NK-92 (cell line): Measurements from ENCODE around the gene SEMA6C.

Experiments used
- DNase-seq: peaks from one replicate; lab custom pipeline; 2025; ENCODE audit not compliant: unreplicated experiment; lab: John Stamatoyannopoulos, UW

Gene SEMA6C

GRCh38 chr1:151164732-151165280, 18.4 kb upstream of the SEMA6C start:
- DNase-seq: no peak

DNA sequence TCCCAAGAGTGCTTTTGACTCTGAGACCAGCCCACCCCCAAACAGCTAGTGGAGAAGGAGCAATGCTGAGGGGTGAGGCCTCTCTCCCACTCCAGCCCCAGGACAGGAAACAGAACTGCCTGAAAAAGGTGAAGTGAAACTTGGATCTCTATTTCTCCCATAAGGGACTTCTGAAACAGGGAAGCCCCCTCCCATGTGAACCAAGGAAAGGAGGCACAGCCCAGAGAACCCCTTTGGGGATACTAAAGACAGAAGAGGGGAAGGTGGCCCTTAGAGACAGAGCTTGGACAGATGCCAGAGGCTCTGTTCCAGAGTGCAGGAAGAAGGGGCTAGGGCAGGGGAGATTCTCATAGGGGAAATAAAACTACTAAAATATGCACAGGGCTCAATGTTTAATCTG, 12.9 kb upstream of the SEMA6C start:
- no peak for DNase-seq

DNA sequence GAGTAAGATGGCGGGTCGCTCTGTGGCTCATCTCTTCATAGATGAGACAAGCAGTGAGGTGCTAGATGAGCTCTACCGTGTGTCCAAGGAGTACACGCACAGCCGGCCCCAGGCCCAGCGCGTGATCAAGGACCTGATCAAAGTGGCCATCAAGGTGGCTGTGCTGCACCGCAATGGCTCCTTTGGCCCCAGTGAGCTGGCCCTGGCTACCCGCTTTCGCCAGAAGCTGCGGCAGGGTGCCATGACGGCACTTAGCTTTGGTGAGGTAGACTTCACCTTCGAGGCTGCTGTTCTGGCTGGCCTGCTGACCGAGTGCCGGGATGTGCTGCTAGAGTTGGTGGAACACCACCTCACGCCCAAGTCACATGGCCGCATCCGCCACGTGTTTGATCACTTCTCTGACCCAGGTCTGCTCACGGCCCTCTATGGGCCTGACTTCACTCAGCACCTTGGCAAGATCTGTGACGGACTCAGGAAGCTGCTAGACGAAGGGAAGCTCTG, 12.4 kb upstream of the SEMA6C start:
- DNase-seq: no peak

DNA sequence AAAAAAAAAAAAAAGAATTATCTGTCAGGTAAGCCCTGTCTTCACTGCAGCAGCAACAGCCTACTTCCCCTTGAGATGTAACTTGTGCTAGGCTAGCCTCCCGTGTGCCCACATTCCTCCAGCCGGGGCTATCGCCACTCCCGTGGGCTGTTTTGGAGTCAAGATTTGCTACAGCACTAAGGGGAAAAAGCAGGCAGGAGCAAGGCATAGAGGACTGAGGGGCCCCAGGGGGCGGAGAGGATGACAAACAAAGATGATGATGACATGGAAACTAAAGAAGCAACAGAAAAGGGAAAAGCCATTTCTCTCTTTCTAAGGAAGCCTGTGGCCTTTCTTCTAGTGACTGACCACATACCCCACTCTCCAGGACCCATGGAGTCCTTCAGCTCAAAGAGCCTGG, 11.9 kb upstream of the SEMA6C start:
- no peak for DNase-seq

- no peak for DNase-seq
Observed at GRCh38 chr1:151157067-151157531, 10.7 kb upstream of the SEMA6C start.

- DNase-seq: no peak
Observed at GRCh38 chr1:151156515-151156819, 10.0 kb upstream of the SEMA6C start, which contains the start of gene TNFAIP8L2. TSS of gene TNFAIP8L2 (plus strand) at chr1:151156649. CDS start at chr1:151158698, 2,049 bp downstream.

DNA sequence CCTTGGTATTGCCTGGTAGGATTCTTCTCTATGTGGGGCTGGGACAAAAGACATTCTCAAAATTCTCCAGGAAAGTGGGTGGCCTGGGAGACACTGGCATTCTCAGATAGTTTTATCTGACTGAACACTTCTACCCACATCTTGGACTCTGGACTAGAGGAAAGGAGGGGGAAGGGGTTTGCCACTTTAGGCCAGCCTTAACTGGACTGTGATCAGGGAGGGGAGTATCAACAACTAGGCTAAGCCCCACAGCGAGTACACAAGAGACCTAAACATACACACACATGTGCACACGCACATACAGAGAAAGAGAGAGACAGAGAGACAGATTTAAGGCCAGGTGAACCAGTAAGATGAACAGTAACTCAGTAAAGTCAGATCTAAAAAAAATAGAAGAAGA, 1.2 kb upstream of the SEMA6C start:
- DNase-seq: no peak

- DNase-seq: no peak
Observed at GRCh38 chr1:151147132-151147503, 687 bp upstream of the SEMA6C start.

- no peak for DNase-seq
Observed at GRCh38 chr1:151146072-151146411, 389 bp downstream of the SEMA6C start.

- no peak for DNase-seq
Observed at GRCh38 chr1:151145304-151146071, 943 bp downstream of the SEMA6C start.

- no peak for DNase-seq
Observed at GRCh38 chr1:151144474-151145303, 1.7 kb downstream of the SEMA6C start.

- no peak for DNase-seq
Observed at GRCh38 chr1:151143986-151144385, 2.4 kb downstream of the SEMA6C start.

DNA sequence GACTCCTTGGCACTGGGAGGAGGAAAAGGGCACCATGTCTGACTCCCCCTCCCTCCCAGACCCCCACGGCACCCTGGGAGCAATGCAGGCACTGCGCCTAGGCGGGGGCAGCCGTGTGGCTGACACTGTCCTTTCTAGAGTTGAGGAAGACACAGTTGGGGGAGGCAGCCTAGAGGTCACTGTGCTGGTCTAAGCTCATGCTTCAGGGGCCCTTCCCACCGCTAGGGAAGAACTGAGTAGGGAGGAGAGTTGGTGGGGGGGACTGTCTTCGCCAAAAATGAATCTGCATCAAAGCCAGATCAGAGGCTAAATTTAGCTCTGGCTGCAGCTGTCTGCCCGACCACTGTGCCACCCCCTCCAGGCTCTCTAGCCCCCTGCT, 3.4 kb downstream of the SEMA6C start:
- no peak for DNase-seq

DNA sequence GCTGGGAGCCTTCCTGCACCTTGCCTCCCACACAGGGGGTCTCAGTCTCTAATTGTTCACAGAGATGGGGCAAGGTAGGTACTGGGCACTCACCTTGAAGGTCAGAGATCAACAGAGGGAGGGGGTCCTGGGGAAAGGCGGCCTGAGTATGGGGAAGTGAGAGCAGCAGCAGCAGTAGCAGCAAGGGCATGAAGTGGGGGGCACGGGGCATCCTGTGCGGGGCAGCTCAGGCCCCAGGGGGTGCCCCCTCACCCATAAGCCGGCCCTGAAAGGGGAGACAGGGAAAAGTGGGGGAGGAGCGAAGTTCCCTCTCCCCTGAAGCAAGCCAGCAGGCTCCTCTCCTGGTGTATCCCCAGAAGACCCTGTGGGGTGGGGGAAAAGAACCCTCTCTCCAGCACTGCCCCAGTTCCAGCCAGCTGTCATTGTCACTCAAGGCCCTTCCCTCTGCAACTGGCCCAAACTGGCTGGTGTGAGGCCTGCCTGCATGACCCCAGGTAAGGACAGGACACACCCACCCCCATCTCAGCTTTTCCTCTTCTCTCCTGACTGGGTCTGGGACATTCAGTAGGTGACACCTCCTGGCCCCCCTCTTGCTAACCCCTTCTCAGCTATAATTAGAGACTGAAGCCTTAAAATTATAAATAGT, 3.9 kb downstream of the SEMA6C start:
- DNase-seq: no peak

- no peak for DNase-seq
Observed at GRCh38 chr1:151137789-151138188, 8.6 kb downstream of the SEMA6C start.

DNA sequence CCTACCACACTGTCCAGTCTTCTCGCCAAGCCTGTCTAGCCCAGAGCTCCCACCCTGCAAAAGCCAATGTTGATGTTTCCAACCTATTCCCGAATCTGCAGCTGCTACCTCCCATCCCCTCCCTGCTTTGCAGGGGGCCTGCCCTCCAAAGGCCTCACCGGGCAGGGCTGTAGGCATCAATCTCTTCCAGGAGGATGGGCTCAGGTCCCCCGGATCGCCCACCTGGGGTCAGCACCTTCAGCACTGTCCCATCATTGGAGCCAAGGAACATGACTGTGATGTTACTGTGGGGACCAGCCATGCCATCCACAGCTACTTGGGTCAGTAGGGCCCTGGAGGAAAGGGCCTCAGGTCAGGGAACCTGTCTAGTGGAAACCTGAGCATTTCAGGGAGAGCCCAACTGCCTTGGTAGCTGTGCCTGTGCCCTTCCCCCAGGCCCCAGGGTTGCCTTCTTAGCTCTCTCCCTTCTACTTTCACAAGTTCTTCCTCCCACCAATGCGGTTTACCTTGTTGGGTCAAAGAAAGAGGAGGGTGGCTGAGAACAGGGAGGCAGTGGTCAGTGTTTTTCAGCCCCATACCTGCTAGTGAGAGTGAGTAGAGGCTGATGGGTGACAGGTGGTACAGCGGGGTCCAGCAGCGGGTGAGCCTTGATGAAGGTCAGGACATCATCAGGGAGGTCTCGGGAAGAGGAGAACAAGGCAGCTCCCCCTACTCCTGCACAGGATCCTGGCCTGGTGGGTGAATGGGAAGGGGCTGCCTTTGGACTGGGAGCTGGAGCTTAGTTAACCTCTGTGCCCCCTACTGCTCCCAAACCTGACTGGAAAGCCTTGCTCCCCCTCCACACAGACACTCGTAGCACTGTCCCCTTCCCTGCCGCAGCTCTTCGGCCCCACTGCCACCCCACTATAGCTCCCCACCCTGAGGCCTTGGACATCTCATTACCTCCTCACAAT, 10.7 kb downstream of the SEMA6C start:
- no peak for DNase-seq

- DNase-seq: no peak
Observed at GRCh38 chr1:151134991-151135390, 11.4 kb downstream of the SEMA6C start.

- DNase-seq: no peak
Observed at GRCh38 chr1:151134396-151134795, 12.0 kb downstream of the SEMA6C start.

DNA sequence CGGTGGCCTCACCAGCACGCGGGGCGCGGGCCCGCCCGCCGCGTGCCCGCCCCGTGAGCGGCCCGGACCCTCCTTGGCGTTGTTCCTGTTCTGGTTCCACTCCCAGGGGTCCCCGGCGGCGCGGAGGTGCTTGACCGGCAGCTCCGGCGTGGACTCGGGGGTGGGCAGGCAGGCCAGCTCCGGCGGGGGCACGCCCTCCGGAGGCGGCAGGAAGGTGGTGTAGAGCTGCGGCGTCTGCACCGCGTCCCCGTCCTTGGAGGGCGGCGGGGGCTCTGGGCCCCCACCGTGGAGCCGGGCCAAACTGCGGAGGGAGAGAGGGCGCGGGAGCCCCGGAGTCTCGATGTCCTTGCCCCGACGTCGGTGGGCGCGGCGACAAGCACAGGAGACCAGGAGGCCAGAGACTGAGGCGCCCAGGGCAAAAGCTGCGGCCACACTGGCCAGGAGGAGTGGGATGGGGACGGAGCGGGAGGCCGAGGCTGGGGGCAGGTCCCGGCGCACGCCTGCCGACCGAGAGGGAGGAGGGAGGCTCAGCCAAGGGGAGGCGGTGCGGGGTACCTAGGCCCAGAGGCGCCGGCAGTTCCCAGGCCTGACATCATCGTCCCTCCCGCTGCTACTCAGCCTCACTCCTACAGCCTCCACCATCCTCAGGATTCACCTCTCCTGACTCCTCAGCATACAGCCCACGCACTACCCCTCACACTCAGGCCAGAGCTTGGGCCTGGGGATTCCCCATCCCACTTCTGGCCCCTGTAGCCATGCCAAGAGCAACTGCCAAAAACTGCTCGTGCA, 13.2 kb downstream of the SEMA6C start:
- DNase-seq: no peak
